Measurements from ENCODE around the gene NFKBIE.

NFKBIE gene

DNA sequence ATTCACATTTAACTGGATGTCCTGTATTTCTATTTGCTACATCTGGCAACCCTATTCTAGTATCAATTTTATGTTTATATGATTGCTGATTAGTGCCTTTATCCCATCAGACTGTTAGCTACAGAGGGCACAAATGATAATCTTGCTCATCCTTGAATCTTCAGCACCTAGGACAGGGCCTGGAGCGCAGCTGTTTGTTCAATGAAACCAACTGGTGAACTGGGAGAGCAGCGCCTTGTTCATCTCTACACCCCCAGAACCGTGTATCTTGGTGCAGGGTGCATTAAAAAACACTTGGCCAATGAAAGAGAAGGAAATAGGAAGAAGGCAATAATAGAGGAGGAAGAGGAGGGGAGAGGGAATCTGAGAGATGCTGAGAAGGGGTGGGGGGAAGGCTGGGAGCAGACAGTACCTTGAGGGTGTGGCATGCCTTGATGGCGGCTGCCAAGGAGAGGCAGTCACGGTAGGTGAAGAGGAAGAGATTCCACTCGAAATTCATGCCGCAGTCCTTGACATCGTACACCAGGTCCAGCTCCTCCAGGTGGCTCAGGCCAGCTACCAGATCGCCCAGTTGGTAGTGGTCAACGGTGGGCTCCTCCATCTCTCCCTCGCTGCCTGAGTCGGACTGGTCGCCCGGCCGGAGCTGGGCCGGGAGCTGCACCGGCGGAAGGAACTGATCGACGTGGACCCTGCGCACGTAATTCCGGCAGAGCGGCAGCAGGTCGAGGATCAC lies 20.4 kb upstream of the NFKBIE start:
- H3K4me3 ChIP-seq (ENCODE audit: low read depth, low read length) = no peak overlapping the region
- TF ChIP-seq, protein P1, sequence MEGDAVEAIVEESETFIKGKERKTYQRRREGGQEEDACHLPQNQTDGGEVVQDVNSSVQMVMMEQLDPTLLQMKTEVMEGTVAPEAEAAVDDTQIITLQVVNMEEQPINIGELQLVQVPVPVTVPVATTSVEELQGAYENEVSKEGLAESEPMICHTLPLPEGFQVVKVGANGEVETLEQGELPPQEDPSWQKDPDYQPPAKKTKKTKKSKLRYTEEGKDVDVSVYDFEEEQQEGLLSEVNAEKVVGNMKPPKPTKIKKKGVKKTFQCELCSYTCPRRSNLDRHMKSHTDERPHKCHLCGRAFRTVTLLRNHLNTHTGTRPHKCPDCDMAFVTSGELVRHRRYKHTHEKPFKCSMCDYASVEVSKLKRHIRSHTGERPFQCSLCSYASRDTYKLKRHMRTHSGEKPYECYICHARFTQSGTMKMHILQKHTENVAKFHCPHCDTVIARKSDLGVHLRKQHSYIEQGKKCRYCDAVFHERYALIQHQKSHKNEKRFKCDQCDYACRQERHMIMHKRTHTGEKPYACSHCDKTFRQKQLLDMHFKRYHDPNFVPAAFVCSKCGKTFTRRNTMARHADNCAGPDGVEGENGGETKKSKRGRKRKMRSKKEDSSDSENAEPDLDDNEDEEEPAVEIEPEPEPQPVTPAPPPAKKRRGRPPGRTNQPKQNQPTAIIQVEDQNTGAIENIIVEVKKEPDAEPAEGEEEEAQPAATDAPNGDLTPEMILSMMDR (IDR thresholded peaks at IDR 0.05; ENCODE audit: borderline replicate concordance, insufficient read depth, low read depth, low read length) = no peak

DNA sequence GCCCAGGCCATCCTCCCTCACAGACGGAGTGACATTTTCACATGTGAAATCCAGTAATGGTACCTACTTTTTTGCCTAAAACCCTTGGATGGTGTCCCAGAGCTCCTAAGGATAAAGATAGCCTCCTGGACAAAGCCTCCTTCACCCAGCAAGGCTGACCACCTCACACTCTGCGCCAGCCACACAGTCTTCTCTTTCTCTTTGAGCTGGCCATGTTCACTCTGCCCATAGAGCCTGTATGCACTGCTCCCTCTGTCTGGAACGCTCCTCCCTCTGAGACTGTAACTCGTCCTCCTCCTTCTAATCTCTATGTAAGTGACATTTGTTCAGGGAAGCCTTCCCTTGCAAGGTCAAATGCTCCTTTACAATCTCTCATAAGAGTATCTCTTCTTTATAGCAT lies 19.5 kb upstream of the NFKBIE start:
- no peak overlapping the region for H3K4me3 ChIP-seq (ENCODE audit: low read depth, low read length)
- TF ChIP-seq, protein P1 (IDR thresholded peaks at IDR 0.05; ENCODE audit: borderline replicate concordance, insufficient read depth, low read depth, low read length) = no peak

DNA sequence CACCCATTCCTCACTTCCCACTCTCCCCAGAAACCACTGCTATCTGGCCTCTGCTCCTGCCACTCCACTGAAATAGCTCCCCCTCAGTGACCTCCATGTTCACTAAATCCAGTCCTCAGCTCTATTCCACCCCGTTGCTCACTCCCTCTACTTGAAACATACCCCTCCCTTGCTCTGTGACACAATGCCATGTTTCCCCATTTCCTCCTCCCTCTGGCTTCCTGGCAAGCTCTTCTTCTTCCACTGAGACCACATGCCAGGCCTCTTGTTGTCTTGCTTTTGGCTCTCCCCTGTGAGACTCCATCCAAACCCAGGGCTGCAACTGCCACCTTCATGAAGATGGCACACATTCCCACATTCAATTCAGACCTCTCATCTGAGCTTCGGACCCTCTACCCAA lies 18.8 kb upstream of the NFKBIE start:
- no peak overlapping the region for H3K4me3 ChIP-seq (ENCODE audit: low read depth, low read length)
- TF ChIP-seq, protein P1 (IDR thresholded peaks at IDR 0.05; ENCODE audit: borderline replicate concordance, insufficient read depth, low read depth, low read length) = no peak

DNA sequence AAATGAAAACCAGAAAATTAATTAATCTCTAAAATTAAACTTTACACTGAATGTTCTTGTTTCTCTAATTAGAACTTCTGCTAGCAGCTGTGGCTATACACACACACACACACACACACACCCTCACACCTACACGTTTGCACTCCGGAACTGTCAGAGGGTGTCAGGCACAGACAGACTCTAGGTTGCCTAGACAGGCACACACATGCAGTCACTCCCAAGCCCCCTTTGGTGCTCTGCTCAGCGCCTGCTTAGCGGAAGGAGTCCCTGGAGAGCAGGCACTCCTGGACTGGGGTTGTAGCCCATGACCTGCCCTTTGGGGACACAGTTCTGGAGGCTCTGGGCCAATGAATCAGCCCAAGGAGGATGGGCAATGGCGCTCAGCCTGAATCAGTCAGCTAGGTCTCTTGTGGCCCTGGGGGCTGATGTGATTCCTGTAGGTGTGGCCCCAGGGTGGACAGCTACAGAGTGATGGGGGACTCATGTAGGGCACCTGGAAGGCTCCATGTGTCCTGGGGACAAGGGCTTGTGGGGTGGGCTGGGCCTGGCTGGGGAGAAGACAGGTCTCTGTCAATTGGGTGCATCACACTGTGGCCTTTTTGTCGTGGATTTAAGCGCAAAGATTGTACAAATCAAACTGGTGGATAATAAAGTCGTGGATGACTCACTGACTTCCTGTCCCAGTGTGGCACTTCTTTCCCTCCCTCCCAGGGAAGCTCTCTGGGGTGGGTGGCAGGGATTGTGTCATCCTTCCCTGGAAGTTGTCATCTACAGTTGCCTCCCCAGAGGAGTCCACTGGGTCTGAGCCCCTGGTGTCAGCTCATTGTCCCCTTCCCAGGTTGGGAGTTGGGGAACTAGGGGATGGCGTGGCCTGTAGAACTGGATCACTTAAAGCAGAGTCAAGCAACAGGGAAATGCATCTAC lies 13.7 kb upstream of the NFKBIE start:
- TF ChIP-seq, protein P1 (IDR thresholded peaks at IDR 0.05; ENCODE audit: borderline replicate concordance, insufficient read depth, low read depth, low read length) = no peak

DNA sequence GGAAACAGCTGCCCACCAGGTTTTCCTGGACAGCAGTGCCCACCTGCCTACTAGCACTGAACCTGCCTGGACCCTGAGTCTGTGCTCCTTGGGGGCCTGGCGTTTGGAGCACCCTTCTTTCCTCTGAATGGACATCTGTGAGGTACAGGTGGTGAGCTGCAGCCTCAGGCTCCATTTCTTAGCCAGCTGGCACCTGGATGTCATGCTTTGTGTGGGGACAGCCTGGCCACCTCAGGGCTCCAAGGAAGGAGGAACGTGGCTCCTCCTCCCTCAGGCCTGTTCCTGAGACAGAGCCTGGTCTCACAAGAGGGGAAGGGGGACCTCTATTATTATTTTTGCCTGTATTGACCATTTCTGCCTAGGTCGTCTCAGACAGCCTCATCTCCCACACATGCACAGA lies 13.0 kb upstream of the NFKBIE start:
- TF ChIP-seq, protein P1 (IDR thresholded peaks at IDR 0.05; ENCODE audit: borderline replicate concordance, insufficient read depth, low read depth, low read length) = no peak
- no peak overlapping the region for H3K4me3 ChIP-seq (ENCODE audit: low read depth, low read length)

More for the DNA sequence above, 13.7 kb upstream of the NFKBIE start:
- no peak overlapping the region for H3K4me3 ChIP-seq (ENCODE audit: low read depth, low read length)

DNA sequence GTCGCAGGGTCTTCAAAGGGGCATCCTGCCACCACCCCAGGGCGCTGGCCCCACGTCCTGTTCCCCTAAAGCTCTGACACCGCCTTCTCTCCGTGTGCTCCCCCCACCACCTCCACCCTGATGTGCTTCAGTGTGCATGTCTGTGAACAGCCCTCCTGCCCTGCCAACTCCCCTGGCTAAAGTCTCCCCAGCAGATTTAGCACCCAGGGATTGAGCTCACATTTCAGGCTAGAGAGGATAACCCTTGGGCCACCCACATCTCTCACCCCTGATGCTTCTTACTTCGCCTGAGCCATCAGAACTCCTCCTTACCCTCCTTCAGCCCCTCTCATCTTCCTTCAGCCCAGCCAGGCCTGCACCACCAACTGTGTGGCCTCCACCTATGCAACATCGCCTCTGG lies 12.4 kb upstream of the NFKBIE start:
- TF ChIP-seq, protein P1 (IDR thresholded peaks at IDR 0.05; ENCODE audit: borderline replicate concordance, insufficient read depth, low read depth, low read length) = no peak
- H3K4me3 ChIP-seq (ENCODE audit: low read depth, low read length) = no peak overlapping the region

Measured in GM12875 (cell line).